Subcutaneous abdominal adipose tissue (tissue), 5 donors: ENCODE results near the gene SRMS.
"Not testable (repeated sequence)": the region's sequence is repeated elsewhere in the genome, so short reads cannot be mapped to it uniquely, and the experiment has no call there.

Experiments used
- H3K27ac ChIP-seq: one replicate; pipeline ENCODE4 v1.7.0; 2013; ENCODE audit warnings: low read depth, mild to moderate bottlenecking, inconsistent platforms, low read length, moderate library complexity
- H3K27me3 ChIP-seq, 5 donors: one replicate each; pipeline ENCODE4 v1.7.0; 2013; ENCODE audit warnings: low read length in 5 of 5, inconsistent platforms in 1 of 5; ENCODE audit not compliant: control insufficient read depth in 5 of 5, insufficient read depth in 4 of 5
- H3K36me3 ChIP-seq, 5 donors: one replicate each; pipeline ENCODE4 v1.7.0; 2013; ENCODE audit warnings: low read length in 5 of 5; ENCODE audit not compliant: control insufficient read depth in 5 of 5, insufficient read depth in 5 of 5
- H3K4me1 ChIP-seq, 5 donors: one replicate each; pipeline ENCODE4 v1.7.0; 2013; ENCODE audit warnings: low read length in 5 of 5, mild to moderate bottlenecking in 3 of 5, moderate library complexity in 1 of 5; ENCODE audit not compliant: control insufficient read depth in 5 of 5, insufficient read depth in 5 of 5
- H3K4me3 ChIP-seq, 5 donors: one replicate each; pipeline ENCODE4 v1.7.0; 2013; ENCODE audit warnings: low read length in 5 of 5, low read depth in 1 of 5
- H3K9ac ChIP-seq, 5 donors: one replicate each; pipeline ENCODE4 v1.7.0; 2013; ENCODE audit warnings: low read length in 5 of 5, mild to moderate bottlenecking in 4 of 5, moderate library complexity in 3 of 5
- H3K9me3 ChIP-seq, 5 donors: one replicate each; pipeline ENCODE4 v1.7.0; 2013; ENCODE audit warnings: low read length in 5 of 5; ENCODE audit not compliant: control insufficient read depth in 5 of 5
- donor health status: healthy.
- donor health status: healthy.
- donor health status: healthy.
- donor health status: healthy.
- donor health status: healthy.

Gene SRMS

GRCh38 chr20:63572071-63572787 lies 24.7 kb upstream of the SRMS start:
- no peak overlapping the region for H3K9ac ChIP-seq
- peaks cover 0 to 22% (median 6%) of the 10 kb centered on the region in 5 donors for H3K36me3 ChIP-seq
- peaks cover 2 to 44% (median 30%) of the 10 kb centered on the region in 5 donors for H3K4me1 ChIP-seq
- H3K4me3 ChIP-seq = peak overlapping the region in 1 of 5 donors; percentile 14
- H3K27me3 ChIP-seq = peaks cover 0 to 9% (median 0%) of the 10 kb centered on the region in 5 donors
- no peak overlapping the region for H3K27ac ChIP-seq
- no peaks in the 10 kb centered on the region for H3K9me3 ChIP-seq

GRCh38 chr20:63571087-63571478 lies 23.5 kb upstream of the SRMS start:
- not testable (repeated sequence) for H3K9me3 ChIP-seq, H3K27me3 ChIP-seq, H3K4me3 ChIP-seq, H3K9ac ChIP-seq, H3K27ac ChIP-seq
- H3K4me1 ChIP-seq = peaks cover 2 to 49% (median 30%) of the 10 kb centered on the region in 5 donors
- H3K36me3 ChIP-seq = peaks cover 0 to 33% (median 8%) of the 10 kb centered on the region in 5 donors

DNA sequence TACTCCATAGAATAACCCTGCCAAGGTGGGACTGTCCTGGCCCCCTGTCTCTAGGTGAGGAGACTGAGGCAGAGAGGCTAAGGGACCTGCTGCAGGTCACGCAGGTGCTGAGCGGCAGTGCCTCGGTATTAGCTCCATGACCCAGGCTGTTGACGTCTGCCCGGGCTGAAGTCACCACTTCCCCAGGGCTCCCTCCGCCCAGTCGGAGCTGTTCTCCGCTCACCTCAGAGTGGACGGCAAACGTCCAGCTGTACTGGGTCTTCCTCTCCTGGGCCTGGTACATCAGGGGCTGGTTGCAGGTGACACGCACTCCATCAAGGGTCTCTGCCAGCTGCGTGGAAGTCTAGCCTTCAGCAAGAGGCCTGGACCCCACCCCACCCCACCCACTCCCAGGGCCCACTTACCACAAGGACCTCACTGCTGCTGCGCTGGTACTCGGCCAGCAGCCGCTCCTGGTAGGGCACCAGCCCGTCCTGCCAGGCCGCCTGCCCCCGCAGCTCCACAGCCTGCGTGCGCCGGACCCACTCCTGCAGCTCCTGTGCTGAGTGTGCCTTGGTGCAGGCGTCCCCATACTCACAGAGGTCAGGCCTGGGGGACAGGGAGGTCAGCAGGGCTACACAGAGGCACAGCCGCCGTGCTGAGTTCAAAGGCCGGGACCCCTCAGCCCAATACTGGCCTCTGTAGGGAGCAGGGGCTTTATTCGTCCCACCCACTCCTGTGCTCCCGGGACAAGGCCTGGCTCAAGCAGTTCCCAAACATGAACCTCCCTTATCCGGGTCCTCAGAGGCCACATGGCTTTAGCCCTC lies 22.9 kb upstream of the SRMS start:
- Histone ChIP-seq H3K4me3 (no peak overlapping the region), H3K4me1 (peaks cover 2 to 49% (median 30%) of the 10 kb centered on the region in 5 donors), H3K27ac (no peak overlapping the region), H3K36me3 (peaks cover 0 to 39% (median 13%) of the 10 kb centered on the region in 5 donors), H3K9ac (no peak overlapping the region), H3K27me3 (peaks cover 0 to 8% (median 0%) of the 10 kb centered on the region in 5 donors), H3K9me3 (no peaks in the 10 kb centered on the region)

- Histone ChIP-seq H3K9me3 (no peaks in the 10 kb centered on the region), H3K9ac (no peak overlapping the region), H3K27me3 (peaks cover 0 to 8% (median 0%) of the 10 kb centered on the region in 5 donors), H3K4me3 (no peak overlapping the region), H3K4me1 (peaks cover 2 to 43% (median 24%) of the 10 kb centered on the region in 5 donors), H3K36me3 (peaks cover 0 to 51% (median 23%) of the 10 kb centered on the region in 5 donors), H3K27ac (no peak overlapping the region)
These were observed 21.7 kb upstream of the SRMS start for GRCh38 chr20:63568986-63569949.

- Histone ChIP-seq H3K9ac (no peak overlapping the region), H3K4me1 (peaks cover 0 to 38% (median 19%) of the 10 kb centered on the region in 5 donors), H3K4me3 (peak overlapping the region in 1 of 5 donors; percentile 24), H3K36me3 (peaks cover 0 to 60% (median 32%) of the 10 kb centered on the region in 5 donors), H3K27me3 (peaks cover 0 to 8% (median 0%) of the 10 kb centered on the region in 5 donors), H3K27ac (no peak overlapping the region), H3K9me3 (no peaks in the 10 kb centered on the region)
These were observed 20.8 kb upstream of the SRMS start for GRCh38 chr20:63568170-63568981.

DNA sequence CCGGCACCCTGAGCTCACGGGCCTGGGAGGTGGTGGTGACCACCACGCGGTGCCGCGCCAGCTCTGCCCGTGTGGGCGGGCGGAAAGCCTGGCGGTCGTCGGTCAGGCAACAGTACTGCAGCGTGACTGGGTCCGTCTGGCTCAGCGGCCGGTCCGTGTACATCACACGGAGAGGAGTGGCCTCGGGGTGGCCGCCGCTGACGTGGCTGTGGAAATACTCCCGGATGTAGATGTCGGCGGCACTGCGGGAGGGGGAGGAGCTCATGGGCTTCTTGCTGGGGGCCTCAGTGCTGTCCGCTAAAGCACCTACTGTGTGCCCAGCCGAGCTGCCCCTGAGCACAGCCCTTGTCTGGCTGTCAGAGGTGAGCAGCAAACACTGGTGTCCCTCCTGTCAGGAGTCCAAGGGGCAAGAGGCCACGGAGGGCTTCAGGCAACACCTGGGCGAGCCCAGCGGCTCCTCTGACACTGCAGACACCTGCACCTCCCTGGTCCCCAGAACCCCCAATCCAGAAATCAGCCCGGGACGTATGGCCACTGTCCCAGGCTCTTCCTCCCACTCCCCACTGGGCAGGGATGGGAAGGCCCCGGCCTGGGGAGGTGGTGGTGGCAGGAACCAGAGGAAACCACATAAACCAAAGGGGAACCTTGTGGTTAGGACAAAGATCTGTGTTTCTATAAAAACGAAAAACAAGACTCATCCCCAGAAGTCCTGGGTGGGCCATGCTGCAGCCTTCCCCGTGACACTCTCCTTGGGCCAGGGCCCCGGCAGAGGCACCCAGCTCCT lies 20.0 kb upstream of the SRMS start:
- peaks cover 0 to 64% (median 39%) of the 10 kb centered on the region in 5 donors for H3K36me3 ChIP-seq
- no peak overlapping the region for H3K9ac ChIP-seq

DNA sequence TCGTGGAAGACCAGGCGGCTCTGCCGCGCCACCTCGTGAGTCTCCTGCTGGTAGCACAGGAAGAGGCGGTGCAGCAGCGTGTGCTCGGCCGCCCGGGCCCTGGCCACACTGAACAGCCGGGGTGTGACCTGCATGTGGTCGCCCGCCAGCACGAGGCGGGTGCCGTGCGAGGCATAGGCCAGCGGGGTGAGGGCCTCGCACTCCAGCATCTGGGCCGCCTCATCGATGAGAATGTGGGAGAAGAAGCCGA lies 19.5 kb upstream of the SRMS start:
- Histone ChIP-seq H3K4me3 (no peak overlapping the region), H3K36me3 (peaks cover 0 to 64% (median 38%) of the 10 kb centered on the region in 5 donors), H3K27me3 (peaks cover 0 to 8% (median 0%) of the 10 kb centered on the region in 5 donors), H3K4me1 (peaks cover 0 to 27% (median 12%) of the 10 kb centered on the region in 5 donors), H3K9ac (no peak overlapping the region), H3K27ac (no peak overlapping the region), H3K9me3 (no peaks in the 10 kb centered on the region)

More for the DNA sequence above, 20.0 kb upstream of the SRMS start:
- Histone ChIP-seq H3K27me3 (peaks cover 0 to 8% (median 0%) of the 10 kb centered on the region in 5 donors), H3K4me3 (peak overlapping the region in 1 of 5 donors; percentile 37), H3K4me1 (peaks cover 0 to 30% (median 12%) of the 10 kb centered on the region in 5 donors), H3K9me3 (no peaks in the 10 kb centered on the region), H3K27ac (no peak overlapping the region)

DNA sequence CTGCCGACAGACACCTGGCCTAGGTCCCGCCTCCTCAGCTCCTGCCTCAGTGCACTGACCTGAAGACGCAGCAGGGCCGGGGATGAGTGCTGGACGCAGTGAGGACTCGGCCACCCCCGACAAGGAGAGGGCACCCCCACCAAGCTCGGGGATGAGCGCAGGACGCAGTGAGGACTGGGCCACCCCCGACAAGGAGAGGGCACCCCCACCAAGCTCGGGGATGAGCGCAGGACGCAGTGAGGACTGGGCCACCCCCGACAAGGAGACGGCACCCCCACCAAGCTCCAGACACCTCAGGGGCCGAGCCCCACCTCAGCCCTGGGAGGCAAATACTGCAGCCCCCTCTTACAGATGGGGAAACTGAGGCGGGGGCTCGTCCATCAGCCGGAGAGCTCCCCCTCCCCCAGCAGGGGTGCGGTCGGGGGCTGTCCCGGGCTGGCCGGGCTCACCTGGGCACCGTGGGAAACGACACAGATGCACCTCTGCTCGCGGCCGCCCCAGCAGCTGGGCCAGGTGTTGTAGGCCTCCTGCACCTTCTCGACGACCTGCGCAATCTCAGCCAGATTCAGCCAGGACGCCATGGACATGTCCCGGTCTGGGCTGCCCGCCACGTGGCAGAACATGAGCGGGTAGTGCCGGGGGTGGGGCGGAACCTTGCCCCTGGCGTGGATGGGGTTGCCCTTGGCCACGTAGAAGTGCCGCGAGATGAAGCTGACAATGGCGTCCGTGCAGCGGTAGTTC lies 19.0 kb upstream of the SRMS start:
- Histone ChIP-seq H3K27me3 (peaks cover 0 to 5% (median 0%) of the 10 kb centered on the region in 5 donors), H3K27ac (no peak overlapping the region)

More for the DNA sequence above, 19.0 kb upstream of the SRMS start:
- H3K4me3 ChIP-seq = no peak overlapping the region
- H3K4me1 ChIP-seq = peaks cover 0 to 27% (median 12%) of the 10 kb centered on the region in 5 donors
- peaks cover 0 to 66% (median 38%) of the 10 kb centered on the region in 5 donors for H3K36me3 ChIP-seq
- H3K9me3 ChIP-seq = no peaks in the 10 kb centered on the region
- no peak overlapping the region for H3K9ac ChIP-seq
